Testis (tissue), 3 donors: Measurements from ENCODE around the gene SLC19A1. TPM values are rescaled to one million over a fixed set of nuclear protein-coding genes. Genes with fewer than 3 reads are reported as not detected.

ENCODE experiments used
- DNase-seq: peaks from one replicate; pipeline ENCODE4 v3.0.0-alpha.2; 2019
- H3K27ac ChIP-seq, 2 donors: fragments of 200-600 bp; sonication (generic); one replicate each; pipeline ENCODE4 v1.5.1; 2019
- H3K27me3 ChIP-seq: fragments of 200-600 bp; sonication (generic); one replicate; pipeline ENCODE4 v1.5.1; 2019
- H3K36me3 ChIP-seq: fragments of 200-600 bp; sonication (generic); one replicate; pipeline ENCODE4 v1.5.1; 2017; ENCODE audit warnings: low read depth; ENCODE audit errors: missing control alignments
- H3K4me1 ChIP-seq: fragments of 200-600 bp; sonication (generic); one replicate; pipeline ENCODE4 v1.5.1; 2019
- H3K4me3 ChIP-seq, 2 donors: fragments of 200-600 bp; sonication (generic); one replicate each; pipeline ENCODE4 v1.5.1; 2017 to 2019
- H3K9me3 ChIP-seq: fragments of 200-600 bp; sonication (generic); one replicate; pipeline ENCODE4 v1.5.1; 2017
- CTCF ChIP-seq, 3 experiments: fragments of 450-650 bp in 2 of 3; fragments of 200-600 bp in 1 of 3; sonication (generic) in 1 of 3; IDR thresholded peaks; one replicate each; pipeline ENCODE4 v1.5.1; 2016 to 2019; ENCODE audit warnings: antibody characterized with exemption in 3 of 3, mild to moderate bottlenecking in 2 of 3, moderate library complexity in 1 of 3
- POLR2A ChIP-seq: fragments of 450-650 bp; IDR thresholded peaks from one replicate; pipeline ENCODE4 v1.6.1; 2017; ENCODE audit warnings: antibody characterized with exemption, mild to moderate bottlenecking, moderate library complexity
- WGBS, 2 donors: methylation state at CpG; one replicate each; pipeline ENCODE4 v1.1.5; 2018; 5-methylcytosine and 5-hydroxymethylcytosine counted together
- intact Hi-C: fragments of 100-400 bp; cut with DNase I; formaldehyde crosslinking; loops from one replicate; pipeline ENCODE4 v1.15.1; 2023; ENCODE audit warnings: low total_unique reads
- polyA plus RNA-seq: library from polyadenylated mRNA; stranded (reverse); fragments of 350-450 nt; fragmentation: Illumina TruSeq; extraction: RNeasy Lipid Tissue Mini Kit (QIAGEN cat#74804); gene quantifications from one replicate; pipeline ENCODE4 v1.2.3, GENCODE V29; 2014; ENCODE audit warnings: low read depth, low replicate concordance; ENCODE audit not compliant: insufficient read depth
- total RNA-seq, 2 donors: library from RNA; depleted of rRNA; stranded (reverse); fragments of >200 nt; gene quantifications; one replicate each; pipeline ENCODE4 v1.2.3, GENCODE V29; 2016

The SLC19A1 gene
- total and polyA plus RNA-seq, 3 donors from 2014 or later, result 5.5 to 17.4 (median 15.7) TPM

GRCh38 chr21:45487891-45488600, 54.2 kb downstream of the SLC19A1 start:
- Histone ChIP-seq H3K27ac (no peak overlapping the region), H3K4me1 (no peaks in the 10 kb centered on the region), H3K36me3 (no peaks in the 10 kb centered on the region), H3K27me3 (no peaks in the 10 kb centered on the region), H3K4me3 (no peak overlapping the region), H3K9me3 (no peaks in the 10 kb centered on the region)
- no peak for TF ChIP-seq CTCF (IDR thresholded peaks at IDR 0.05)
- TF ChIP-seq POLR2A, result no peak
- whole genome bisulfite sequencing, 2 donors, result 77 to 95% methylated on average over 18 of the region's 18 CpGs
- DNase-seq, result no peak
- intact Hi-C loops, result no loop called here

GRCh38 chr21:45487161-45487806, 55.0 kb downstream of the SLC19A1 start:
- intact Hi-C loops, result no loop called here
- H3K4me1 ChIP-seq, result no peaks in the 10 kb centered on the region
- no peaks in the 10 kb centered on the region for H3K27me3 ChIP-seq
- H3K9me3 ChIP-seq, result no peaks in the 10 kb centered on the region
- DNase-seq, result no peak
- H3K27ac ChIP-seq, result no peak overlapping the region
- H3K36me3 ChIP-seq, result no peaks in the 10 kb centered on the region
- no peak for TF ChIP-seq CTCF (IDR thresholded peaks at IDR 0.05)
- TF ChIP-seq POLR2A, result no peak
- 91 to 96% methylated on average over 14 to 33 of the region's 33 CpGs for WGBS, 2 donors
- H3K4me3 ChIP-seq, result no peak overlapping the region

GRCh38 chr21:45486443-45487160, 55.6 kb downstream of the SLC19A1 start:
- H3K9me3 ChIP-seq, result no peaks in the 10 kb centered on the region
- DNase-seq, result no peak
- WGBS, 2 donors, result 89 to 95% methylated on average over 19 to 25 of the region's 29 CpGs
- no peaks in the 10 kb centered on the region for H3K36me3 ChIP-seq
- H3K27me3 ChIP-seq, result no peaks in the 10 kb centered on the region
- no peak overlapping the region for H3K27ac ChIP-seq
- H3K4me1 ChIP-seq, result no peaks in the 10 kb centered on the region
- no peak for TF ChIP-seq POLR2A
- TF ChIP-seq CTCF (IDR thresholded peaks at IDR 0.05), result no peak
- H3K4me3 ChIP-seq, result no peak overlapping the region
- intact Hi-C loops, result no loop called here

GRCh38 chr21:45485686-45486442, 56.4 kb downstream of the SLC19A1 start:
- H3K9me3 ChIP-seq, result no peaks in the 10 kb centered on the region
- no peak overlapping the region for H3K4me3 ChIP-seq
- no peaks in the 10 kb centered on the region for H3K27me3 ChIP-seq
- DNase-seq, result no peak
- WGBS, 2 donors, result 92 to 93% methylated on average over 19 to 25 of the region's 25 CpGs
- intact Hi-C loops, result no loop called here
- H3K4me1 ChIP-seq, result no peaks in the 10 kb centered on the region
- TF ChIP-seq POLR2A, result no peak
- TF ChIP-seq CTCF (IDR thresholded peaks at IDR 0.05), result no peak
- H3K36me3 ChIP-seq, result no peaks in the 10 kb centered on the region
- no peak overlapping the region for H3K27ac ChIP-seq
